Cardiac septum (tissue), 1 donor: ENCODE results near the gene FLNB. TPM values are rescaled to one million over a fixed set of nuclear protein-coding genes. Genes with fewer than 3 reads are reported as not detected.

Experiments
- DNase-seq: peaks from one replicate; pipeline ENCODE4 v3.0.0-alpha.2; 2020; ENCODE audit warnings: low spot score
- intact Hi-C: fragments of 100-400 bp; cut with DNase I; formaldehyde crosslinking; loops from one replicate; pipeline ENCODE4 v1.14.0; 2022
- total RNA-seq: library from RNA; stranded (reverse); fragmentation: NEBNext Ultra II Directional; extraction: Animal tissue kit (Norgen Biotek cat#: 25700); gene quantifications from one replicate; pipeline ENCODE4 v1.2.1, GENCODE V29; 2021
- donor health status: DM: no; HTN: no; CAD: no.

FLNB gene
- total RNA-seq, 1 donor from 2014 or later = 58.1 TPM

DNA sequence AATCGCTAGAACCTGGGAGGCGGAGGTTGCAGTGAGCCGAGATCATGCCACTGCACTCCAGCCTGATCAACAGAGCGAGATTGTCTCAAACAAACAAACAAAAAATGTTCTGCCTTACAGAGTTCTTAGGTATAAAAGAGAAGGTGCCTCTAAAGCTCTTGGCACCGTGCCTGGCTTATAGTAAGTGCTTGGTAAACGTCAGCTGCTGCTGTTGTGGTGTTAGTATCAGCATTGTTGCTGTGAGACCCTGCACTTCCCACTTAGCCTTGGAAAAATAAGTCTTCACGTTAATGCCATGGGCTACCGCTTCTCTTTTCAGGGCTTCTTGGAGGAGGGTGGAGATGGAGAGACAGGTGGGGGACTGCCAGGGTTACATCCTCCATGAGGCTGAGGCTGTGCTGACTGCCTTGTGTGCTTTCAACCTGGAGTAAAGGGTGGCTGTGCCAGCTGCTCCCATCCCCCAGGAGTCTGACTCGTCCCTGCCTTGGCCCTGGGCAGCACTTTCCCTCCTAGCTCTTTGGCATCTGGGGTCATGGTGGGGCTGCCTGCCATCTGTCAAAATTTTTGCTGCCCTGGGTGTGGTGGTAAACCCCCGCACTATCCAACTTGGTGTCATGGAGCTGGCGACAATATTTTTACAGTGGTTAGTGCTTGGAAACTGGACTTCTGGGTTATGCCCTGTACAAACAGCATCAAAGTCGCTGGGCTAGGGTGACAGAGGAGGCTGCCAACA is 17.8 kb downstream of the FLNB start:
- no peak for DNase-seq
- intact Hi-C loops = no loop called here

DNA sequence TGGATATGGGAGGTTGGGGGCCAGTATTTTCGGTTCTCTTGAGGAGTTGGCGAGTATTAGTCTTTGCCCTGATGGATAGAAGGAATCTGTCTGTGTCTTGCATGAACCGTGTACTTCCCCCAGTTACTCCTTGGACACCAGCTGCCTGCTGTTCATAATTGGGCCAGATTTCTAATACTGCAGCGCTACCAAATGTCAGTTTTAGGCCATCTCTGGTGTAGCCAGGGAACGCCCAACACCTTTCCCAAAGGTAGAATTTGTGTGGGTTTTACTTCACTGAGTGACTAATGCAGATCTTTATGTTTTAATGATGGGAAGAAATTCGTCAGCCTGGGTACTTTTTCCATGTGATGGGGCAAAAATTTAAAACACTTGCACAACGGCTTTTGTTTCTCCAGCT is 18.4 kb downstream of the FLNB start:
- DNase-seq = no peak
- intact Hi-C loops = no loop called here

DNA sequence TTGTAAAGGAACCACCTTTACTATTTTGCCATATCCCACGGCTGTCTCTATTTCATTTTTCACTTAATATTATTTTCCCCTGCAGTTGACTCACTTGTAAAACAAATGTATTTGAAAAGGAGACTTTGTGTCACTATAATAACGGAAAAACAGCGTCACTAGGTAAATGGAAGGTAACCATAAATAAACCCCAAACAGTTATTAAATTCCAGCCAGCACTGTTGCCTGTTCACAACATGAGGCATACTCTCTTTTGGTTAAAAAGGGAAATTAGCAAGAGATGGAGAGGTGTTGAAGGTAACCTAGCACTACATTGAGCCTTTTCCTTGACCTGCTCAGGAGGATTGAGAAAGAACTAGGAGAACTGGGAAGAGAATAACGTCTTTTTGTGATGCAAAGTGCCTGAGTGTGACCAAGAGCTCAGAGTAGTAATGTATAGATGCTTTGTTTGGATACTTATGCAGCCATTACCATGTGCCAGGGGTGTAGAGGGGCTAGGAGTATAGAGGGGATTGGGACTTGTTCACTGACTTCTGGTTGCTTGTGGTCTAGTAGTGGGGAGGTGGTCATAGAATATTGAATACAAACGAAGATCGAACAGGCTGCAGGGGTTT is 19.6 kb downstream of the FLNB start:
- no peak for DNase-seq
- intact Hi-C loops = no loop called here

DNA sequence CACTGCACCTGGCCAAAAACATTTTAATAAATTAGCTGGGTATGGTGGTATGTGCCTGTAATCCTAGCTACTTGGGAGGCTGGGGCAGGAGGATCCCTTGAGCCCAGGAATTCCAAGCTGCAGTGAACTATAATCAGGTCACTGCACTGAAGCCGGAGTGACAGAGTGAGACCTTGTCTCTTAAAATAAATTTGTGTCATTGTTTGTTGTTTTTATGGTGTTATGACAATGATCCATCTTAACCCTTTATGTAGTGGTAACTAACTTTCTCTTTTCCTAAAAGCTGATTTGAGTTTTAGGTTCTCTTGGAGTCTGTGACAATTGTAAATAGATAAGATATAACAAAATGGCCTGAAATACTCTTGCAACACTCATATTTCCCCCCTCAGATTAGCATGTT is 20.7 kb downstream of the FLNB start:
- intact Hi-C loops = no loop called here
- no peak for DNase-seq

DNA sequence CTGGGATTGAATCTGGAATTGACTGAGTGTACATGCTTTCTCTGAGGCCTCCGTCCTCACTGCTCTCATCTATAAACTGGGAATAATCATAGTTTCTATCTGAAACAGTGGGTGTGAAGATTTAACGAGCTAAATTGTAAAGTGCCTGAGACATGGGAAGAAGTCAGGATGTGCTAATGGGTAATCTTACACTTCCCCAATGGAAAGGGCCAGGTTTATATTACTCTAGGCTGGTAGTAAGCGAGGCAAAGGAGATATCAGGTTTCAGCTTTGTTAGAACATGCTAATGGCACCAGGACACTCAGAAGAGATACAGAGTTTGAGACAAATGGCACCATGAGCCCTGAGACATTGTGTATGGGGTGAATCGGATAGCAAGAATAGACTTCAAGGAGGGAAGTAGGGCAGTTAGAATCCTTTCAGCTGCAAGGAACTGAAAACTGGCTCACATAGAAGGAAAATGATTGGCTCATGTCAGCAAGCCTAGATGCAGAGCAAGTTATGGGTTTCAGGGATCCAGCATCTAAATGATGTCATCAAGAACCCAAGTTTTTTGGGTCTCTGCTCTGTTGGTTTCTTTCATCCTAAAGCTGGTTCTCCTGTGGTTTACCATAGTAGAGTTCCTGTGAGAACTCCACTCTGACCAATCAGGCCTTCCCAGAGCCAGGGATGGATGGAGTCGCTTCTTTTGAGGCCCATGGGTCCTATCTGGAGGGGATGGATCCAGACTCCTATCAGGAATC is 21.8 kb downstream of the FLNB start:
- no peak for DNase-seq
- intact Hi-C loops = no loop called here

DNA sequence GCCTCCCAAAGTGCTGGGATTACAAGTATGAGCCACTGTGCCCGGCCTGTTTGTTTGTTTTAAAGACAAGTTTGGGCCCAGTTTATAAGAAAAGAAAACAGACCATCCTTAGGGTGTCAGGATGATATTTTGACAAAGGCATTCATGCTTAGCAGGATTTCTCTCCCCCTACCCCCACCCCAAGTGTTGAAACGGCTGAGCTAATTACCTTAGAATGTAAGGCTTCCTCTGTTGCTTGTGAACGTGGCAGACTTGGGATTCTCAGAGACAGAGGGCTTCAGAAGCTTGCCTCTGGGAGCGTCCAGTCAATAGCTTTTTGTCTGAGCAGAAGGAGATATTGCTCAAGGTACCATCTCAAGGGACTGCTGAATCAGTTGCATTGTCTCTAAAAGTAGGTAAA is 24.0 kb downstream of the FLNB start:
- intact Hi-C loops = no loop called here
- no peak for DNase-seq

DNA sequence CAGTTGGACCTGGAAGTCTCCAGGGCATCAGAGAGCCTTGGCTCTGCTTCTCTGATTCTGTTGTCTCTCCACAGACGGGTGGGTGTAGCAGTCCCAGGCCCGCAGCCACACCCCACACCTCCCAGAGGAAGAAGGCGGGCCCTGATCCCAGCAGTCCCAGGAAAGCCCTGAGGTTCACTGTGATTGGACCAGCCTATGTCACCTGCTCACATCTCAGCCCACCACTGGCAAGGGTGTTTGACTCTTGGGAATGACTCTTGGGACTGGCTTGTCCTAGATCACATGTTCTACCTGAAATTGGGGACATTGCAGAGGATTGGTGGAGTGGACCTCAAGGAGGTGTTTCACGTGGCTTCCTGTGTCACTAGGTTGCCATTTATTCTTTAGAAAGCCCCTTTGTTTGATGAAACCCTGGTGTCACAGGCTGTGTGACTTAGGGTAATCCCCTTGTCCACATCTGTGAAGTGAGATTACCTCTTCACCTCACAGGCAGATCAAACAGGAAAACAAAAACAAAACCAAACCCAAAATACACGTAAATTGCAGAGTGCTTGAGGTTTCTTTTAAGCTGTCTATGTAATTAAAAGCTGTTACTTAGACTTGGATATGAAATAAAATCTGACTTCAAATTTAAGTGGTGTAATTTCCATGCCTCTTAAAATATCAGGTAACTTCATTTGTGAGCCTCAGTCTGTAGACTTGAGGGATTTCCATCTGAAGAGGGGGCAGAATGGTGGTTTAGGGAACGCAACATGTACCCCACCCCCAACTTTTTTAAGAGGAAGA is 26.7 kb downstream of the FLNB start:
- no peak for DNase-seq
- intact Hi-C loops = no loop called here

DNA sequence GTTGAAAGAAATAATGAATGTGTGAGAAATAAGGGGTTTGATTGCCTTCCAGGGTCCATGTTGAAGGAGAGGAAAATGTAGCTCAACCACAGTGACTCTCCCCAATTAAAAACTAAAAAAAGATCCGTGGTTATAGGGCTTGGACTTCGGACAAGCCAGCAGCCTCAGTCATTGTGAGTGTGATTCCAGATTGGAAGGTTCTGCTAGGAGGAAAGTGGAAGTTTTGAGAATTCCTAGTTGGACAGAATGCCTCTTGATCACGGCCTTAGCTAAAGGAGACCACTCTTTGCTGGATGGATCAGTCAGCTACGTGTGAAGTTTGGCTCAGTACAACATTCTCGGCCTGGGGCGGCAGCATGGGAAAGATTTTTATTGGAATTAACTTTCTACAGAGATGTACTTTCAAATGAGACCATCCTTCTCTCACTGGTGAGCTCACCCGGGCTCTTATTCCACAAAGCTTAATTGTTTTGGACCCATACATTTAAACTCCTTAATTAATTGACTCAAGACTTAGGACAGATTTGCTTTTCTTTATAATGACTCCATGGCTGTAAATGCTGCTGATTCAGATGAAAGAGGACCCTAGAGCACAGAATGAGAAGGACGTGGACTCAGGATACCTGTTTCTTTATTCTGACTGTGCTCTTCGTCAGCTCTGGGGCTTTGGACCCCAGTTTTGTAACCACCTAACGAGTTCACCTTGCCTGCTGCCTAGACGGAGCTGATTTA is 27.5 kb downstream of the FLNB start:
- intact Hi-C loops = no loop called here
- no peak for DNase-seq

DNA sequence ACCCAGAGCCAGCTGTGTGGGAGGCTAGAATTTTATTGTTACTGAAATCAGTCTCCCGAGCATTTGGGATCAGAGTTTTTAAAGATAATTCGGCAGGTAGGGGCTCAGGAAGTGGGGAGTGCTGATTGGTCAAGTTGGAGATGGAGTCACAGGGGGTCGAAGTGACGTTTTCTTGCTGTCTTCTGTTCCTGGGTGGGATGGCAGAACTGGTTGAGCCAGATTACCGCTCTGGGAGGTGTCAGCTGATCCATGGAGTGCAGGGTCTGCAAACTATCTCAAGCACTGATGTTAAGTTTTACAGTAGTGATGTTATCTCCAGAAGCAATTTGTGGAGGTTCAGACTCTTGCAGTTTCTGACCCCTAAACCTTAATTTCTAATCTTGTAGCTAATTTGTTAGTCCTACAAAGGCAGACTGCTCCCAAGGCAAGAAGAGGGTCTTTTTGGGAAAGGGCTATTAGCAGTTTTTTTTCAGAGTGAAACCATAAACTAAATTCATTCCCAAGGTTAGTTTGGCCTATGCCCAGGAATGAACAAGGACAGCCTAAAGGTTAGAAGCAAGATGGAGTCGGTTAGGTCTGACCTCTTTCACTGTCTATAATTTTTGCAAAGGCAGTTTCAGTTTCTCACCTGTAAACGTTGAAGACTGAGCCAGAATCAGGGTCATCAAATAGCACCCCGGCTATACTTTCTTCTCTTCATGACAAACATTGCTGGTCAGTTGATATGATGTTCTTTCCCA is 28.2 kb downstream of the FLNB start:
- intact Hi-C loops = no loop called here
- DNase-seq = no peak

DNA sequence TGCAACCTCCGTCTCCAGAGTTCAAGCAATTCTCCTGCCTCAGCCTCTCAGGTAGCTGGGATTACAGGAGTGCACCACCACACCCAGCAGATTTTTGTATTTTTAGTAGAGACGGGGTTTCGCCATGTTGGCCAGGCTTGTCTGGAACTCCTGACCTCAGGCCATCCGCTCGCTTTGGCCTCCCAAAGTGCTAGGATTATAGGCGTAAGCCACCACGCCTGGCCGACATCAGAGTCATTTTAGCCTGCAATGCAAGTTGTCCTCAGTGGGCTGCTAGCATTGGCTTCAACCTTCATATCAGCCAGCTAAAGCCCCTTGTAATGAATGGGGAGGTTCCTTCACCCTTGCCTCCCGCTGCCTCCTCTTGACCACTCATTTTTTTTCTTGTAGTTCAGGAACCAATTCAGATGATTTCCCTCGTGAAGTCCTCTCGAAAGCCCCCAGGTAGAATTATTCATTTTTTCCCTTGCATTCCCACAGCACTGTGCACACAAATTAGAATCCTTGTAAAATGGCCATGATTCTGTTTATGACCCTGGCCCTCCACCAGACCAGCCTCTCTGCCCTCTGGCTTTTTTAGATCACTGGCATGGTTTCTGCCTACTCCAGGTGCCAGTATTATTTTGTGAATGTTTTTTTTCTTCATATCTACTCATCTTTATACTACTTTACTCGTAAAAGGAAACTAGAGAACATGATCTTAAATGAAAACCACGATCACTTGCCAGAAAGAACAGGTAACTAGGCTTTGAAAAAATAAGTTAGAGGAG is 29.1 kb downstream of the FLNB start:
- DNase-seq = no peak
- intact Hi-C loops = no loop called here

DNA sequence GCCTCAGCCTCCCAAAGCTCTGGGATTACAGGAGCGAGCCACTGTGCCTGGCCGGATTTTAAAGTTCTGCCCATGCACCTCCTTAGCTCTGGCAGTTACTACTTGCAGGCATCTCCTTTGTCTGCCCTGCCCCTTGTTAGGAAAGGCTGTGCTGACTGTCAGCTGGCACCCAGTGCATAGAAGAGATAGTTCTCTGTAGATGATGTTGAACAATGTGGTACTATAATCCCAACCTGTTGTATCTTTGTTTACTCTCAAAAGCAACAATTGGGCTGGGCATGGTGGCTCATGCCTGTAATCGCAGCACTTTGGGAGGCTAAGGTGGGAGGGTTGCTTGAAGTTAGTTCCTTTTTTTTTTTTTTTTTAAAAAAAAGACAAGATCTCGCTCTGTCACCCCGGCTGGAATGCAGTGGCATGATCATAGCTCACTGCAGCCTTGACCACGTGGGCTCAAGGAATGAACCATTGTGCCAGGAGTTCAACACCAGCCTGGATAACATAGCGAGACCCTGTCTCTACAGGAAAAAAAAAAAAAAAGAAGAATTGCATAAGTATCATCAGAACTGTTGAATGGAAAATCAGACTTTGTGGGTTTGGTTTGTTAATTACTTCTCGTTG is 30.6 kb downstream of the FLNB start:
- intact Hi-C loops = no loop called here
- DNase-seq = no peak

DNA sequence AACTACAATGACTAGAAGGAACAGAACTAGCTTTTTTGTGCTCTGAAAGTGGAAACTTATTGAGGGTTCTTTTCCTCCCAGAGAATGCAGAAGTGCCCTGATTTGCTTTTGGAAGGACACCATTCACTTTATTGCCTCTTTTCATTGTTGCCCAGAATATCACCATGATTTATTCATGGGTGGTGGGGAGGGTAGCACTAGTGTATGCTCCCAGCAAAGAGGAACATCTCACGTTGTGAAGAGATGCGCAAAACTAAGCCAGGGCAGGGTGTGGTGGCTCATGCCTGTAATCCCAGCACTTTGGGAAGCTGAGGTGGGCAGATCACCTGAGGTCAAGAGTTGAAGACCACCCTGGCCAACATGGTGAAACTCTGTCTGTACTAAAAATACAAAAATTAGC is 31.4 kb downstream of the FLNB start:
- DNase-seq = no peak
- intact Hi-C loops = no loop called here

DNA sequence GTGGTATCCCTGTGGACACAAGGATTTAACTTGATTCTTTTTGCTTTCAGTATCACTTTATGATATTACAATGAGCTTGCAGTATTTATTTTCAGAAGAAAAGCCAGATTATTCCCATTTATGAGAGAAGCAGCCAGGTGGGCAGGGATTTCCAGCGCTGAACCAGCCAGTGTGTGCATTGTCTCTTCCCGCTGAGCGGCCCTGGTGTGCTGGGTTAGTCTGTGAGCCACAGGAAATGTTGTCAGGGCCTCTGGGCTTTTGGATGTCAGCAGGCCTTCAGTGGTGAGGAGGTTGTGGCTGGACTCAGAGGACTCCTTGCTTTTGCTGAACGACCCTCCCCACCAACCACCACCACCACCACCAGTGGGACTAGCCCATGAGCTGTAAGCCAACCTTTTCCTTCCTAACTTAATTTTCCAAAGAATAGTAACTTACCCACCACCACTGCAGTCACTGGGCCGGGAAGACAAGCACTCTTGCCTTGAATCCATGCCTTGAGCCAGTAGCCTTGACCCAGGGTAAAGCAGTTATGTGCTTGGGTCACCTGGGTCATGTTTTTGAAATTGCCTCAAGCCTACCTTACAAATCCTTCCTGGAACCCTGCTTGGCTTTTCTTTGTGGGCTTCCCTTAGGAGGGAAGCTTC is 33.1 kb downstream of the FLNB start:
- DNase-seq = no peak
- intact Hi-C loops = no loop called here

DNA sequence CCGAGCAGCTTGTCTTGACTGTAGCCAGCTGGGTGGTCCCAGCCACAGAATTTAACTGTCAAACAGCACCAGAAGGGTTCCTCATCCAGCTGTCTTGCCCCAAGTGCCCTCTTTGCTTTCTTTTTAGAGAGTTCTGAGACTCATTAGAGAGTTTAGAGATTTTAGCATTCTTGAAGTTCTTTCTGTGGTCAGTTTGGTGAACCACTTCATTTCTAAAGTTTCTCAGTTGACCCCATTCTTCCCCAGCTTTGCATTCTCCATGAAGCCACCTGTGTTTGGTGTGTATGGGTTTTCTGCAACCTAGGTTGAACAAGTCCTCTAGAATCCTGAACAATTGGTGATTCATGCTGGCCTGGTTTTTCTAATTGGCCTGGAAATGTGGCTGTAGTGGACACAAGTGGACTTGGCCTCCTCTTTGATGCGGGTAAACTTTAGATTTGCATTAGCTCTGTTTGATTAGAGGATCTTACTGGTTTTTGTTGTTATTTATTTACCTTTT is 33.7 kb downstream of the FLNB start:
- intact Hi-C loops = no loop called here
- no peak for DNase-seq

DNA sequence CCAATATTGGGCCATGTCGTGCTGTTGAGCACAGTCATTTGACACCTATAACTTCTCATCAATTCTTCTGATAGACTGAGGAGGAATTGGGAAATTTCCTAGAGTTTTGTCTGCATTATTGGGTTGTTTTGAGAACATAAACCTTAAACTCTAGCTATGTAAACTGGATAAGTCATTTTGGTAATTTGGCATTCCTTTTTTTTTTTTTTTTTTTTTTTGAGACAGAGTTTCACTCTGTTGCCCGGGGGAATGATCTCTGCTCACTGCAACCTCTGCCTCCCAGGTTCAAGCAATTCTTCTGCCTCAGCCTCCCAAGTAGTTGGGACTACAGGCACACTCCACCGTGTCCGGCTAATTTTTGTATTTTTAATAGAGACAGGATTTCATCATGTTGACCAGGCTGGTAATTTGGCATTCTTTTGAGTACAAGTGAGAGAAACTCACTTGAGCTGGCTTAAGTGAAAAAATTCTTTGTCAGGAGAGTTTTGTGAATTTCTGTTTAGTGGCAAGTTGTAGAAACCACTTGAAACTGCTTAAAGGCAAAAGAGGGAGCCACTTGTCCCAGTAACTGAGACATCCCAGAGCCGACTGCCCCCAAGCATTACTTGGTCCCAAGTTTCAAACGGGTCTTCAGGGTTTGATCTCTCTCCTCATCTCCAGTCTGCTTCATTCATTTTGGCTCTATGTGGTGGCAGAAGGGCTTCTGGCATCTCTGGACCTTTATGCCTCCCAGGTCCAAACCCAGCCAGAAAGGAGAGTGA is 34.9 kb downstream of the FLNB start:
- no peak for DNase-seq
- intact Hi-C loops = no loop called here

DNA sequence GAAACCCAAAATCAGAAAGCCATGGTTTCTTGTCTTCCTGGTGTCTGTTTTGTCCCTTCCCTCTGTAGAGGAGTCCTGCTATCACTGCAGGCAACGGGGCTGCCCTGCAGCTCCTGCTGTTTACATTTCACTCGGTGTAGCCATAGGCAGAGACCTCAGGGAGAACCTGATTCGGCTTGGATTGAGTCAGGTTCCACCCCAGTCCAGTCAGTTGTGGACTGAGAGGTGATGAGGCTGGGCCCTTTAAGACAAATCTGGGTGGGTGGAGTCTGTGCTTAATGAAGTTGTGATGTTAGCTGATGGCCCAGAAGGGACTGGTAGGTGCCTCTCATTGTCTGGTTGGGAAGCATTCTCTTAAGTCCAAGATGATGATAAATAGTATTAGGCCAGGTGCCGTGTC is 35.7 kb downstream of the FLNB start:
- intact Hi-C loops = no loop called here
- no peak for DNase-seq
